OCI-LY1 (cell line): Measurements from ENCODE around the gene C3orf49.

Source experiments
- H2AFZ ChIP-seq: fragments of 200-600 bp; sonication (generic), shearing (Covaris generic); 2 replicates; pipeline ENCODE4 v1.6.0; 2014; ENCODE audit warnings: antibody characterized with exemption, mild to moderate bottlenecking, low read length
- H3F3A ChIP-seq: fragments of 200-600 bp; sonication (generic), shearing (Covaris generic); 2 replicates; pipeline ENCODE4 v1.6.0; 2014; ENCODE audit warnings: mild to moderate bottlenecking, antibody characterized with exemption, low read length, moderate library complexity; ENCODE audit not compliant: insufficient read depth
- H3K27ac ChIP-seq: fragments of 200-600 bp; sonication (generic); 2 replicates; pipeline ENCODE4 v1.5.1; 2014; ENCODE audit warnings: low read length, mixed run types, mild to moderate bottlenecking, low read depth; ENCODE audit not compliant: poor library complexity, severe bottlenecking
- H3K27me3 ChIP-seq: fragments of 200-600 bp; sonication (generic); 2 replicates; pipeline ENCODE4 v1.6.0; 2014; ENCODE audit warnings: antibody characterized with exemption, mild to moderate bottlenecking, low read length, moderate library complexity; ENCODE audit not compliant: insufficient read depth
- H3K36me3 ChIP-seq: fragments of 200-600 bp; sonication (generic); 2 replicates; pipeline ENCODE4 v1.6.1; 2014; ENCODE audit warnings: mild to moderate bottlenecking, antibody characterized with exemption, low read length, moderate library complexity, mixed read lengths; ENCODE audit not compliant: insufficient read depth
- H3K4me1 ChIP-seq: fragments of 200-600 bp; sonication (generic); 2 replicates; pipeline ENCODE4 v1.5.1; 2014; ENCODE audit warnings: mild to moderate bottlenecking, low read length, moderate library complexity; ENCODE audit not compliant: insufficient read depth, severe bottlenecking
- H3K4me2 ChIP-seq: fragments of 200-600 bp; sonication (generic), shearing (Covaris generic); 2 replicates; pipeline ENCODE4 v1.6.1; 2014; ENCODE audit warnings: low read length
- H3K4me3 ChIP-seq: fragments of 200-600 bp; sonication (generic); 2 replicates; pipeline ENCODE4 v1.5.1; 2014; ENCODE audit warnings: low read length, low read depth, mild to moderate bottlenecking, mixed read lengths; ENCODE audit not compliant: poor library complexity, severe bottlenecking
- H3K79me2 ChIP-seq: fragments of 200-600 bp; shearing (Covaris generic); 2 replicates; pipeline ENCODE4 v1.6.1; 2016; ENCODE audit warnings: mixed run types, low read length, mixed read lengths; ENCODE audit not compliant: insufficient read depth
- H3K9ac ChIP-seq: fragments of 200-600 bp; sonication (generic), shearing (Covaris generic); 2 replicates; pipeline ENCODE4 v1.6.1; 2014; ENCODE audit warnings: mild to moderate bottlenecking, low read length, mixed read lengths
- H3K9me2 ChIP-seq: fragments of 200-600 bp; sonication (generic), shearing (Covaris generic); 2 replicates; pipeline ENCODE4 v1.6.1; 2014; ENCODE audit warnings: low read depth, mild to moderate bottlenecking, low read length, mixed read lengths
- H3K9me3 ChIP-seq: fragments of 200-600 bp; shearing (Covaris generic); 2 replicates; pipeline ENCODE4 v1.6.1; 2014; ENCODE audit warnings: low read length, mixed read lengths
- H4K20me1 ChIP-seq: fragments of 200-600 bp; sonication (generic), shearing (Covaris generic); 2 replicates; pipeline ENCODE4 v1.6.0; 2016; ENCODE audit warnings: mild to moderate bottlenecking, low read length; ENCODE audit not compliant: insufficient read depth
- EZH2 ChIP-seq: fragments of 200-600 bp; sonication (generic), shearing (Covaris generic); IDR thresholded peaks from 2 replicates; pipeline ENCODE4 v1.8.0; 2017; ENCODE audit warnings: borderline replicate concordance, mixed run types, mild to moderate bottlenecking, antibody characterized with exemption, low read length, moderate library complexity, mixed read lengths
- TF ChIP-seq, protein P1 (sequence below): fragments of 200-600 bp; sonication (generic), shearing (Covaris generic); IDR thresholded peaks from 2 replicates; pipeline ENCODE4 v1.5.1; 2017; ENCODE audit warnings: mild to moderate bottlenecking, antibody characterized with exemption, low read length, moderate library complexity, mixed read lengths

Gene C3orf49

DNA sequence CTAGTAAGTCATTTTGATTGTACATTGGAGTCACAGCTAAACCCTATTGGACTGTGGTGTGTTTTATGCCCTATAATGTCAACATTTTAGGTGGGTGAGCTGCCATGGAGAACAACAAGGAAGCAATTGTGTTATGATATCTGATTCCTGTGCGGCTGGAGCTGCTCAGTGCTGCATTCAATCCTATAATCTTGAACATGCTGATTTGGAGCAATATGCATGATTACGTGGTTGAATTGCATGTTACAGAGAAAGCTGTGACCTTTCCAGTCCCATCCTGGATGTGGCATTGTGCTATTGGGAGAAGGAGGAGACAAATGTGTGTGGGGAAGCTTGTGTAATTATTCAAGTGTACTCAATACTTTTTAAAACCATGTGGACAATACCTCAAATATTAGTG lies 20.1 kb upstream of the C3orf49 start:
- no peak overlapping the region for H3K4me2 ChIP-seq
- H3K4me1 ChIP-seq: no peaks in the 10 kb centered on the region
- H3F3A ChIP-seq: no peaks in the 10 kb centered on the region
- H3K79me2 ChIP-seq: no peaks in the 10 kb centered on the region
- TF ChIP-seq EZH2: no peak
- TF ChIP-seq, protein P1, sequence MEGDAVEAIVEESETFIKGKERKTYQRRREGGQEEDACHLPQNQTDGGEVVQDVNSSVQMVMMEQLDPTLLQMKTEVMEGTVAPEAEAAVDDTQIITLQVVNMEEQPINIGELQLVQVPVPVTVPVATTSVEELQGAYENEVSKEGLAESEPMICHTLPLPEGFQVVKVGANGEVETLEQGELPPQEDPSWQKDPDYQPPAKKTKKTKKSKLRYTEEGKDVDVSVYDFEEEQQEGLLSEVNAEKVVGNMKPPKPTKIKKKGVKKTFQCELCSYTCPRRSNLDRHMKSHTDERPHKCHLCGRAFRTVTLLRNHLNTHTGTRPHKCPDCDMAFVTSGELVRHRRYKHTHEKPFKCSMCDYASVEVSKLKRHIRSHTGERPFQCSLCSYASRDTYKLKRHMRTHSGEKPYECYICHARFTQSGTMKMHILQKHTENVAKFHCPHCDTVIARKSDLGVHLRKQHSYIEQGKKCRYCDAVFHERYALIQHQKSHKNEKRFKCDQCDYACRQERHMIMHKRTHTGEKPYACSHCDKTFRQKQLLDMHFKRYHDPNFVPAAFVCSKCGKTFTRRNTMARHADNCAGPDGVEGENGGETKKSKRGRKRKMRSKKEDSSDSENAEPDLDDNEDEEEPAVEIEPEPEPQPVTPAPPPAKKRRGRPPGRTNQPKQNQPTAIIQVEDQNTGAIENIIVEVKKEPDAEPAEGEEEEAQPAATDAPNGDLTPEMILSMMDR: no peak
- H2AFZ ChIP-seq: no peak overlapping the region
- H3K9me3 ChIP-seq: no peaks in the 10 kb centered on the region
- H3K27ac ChIP-seq: no peak overlapping the region
- no peak overlapping the region for H3K4me3 ChIP-seq
- no peak overlapping the region for H3K9ac ChIP-seq
- H3K36me3 ChIP-seq: no peaks in the 10 kb centered on the region
- no peaks in the 10 kb centered on the region for H3K27me3 ChIP-seq
- H4K20me1 ChIP-seq: no peaks in the 10 kb centered on the region
- no peaks in the 10 kb centered on the region for H3K9me2 ChIP-seq

DNA sequence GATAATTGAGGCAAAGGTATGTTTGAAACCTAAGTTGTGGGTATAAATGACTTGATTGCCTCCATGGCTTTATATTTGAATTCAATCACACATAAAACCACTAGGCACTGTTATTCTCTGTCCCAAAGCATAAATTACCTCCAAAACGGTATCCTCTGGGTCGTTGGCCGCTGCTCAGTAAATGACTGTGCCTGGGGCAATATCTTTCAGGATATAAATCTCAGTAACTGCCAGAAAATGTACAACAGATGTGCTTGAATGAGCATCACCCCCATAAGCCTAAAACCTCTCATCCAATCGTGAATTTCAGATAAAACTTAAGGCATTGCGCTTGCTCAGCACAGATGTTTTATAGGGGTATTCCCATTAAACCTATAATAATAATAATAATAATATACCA lies 19.0 kb upstream of the C3orf49 start:
- no peaks in the 10 kb centered on the region for H3K36me3 ChIP-seq
- H3K9me3 ChIP-seq: no peaks in the 10 kb centered on the region
- no peak overlapping the region for H3K4me3 ChIP-seq
- H3K9me2 ChIP-seq: no peaks in the 10 kb centered on the region
- H3K4me1 ChIP-seq: no peaks in the 10 kb centered on the region
- no peaks in the 10 kb centered on the region for H3F3A ChIP-seq
- no peak overlapping the region for H2AFZ ChIP-seq
- H3K4me2 ChIP-seq: no peak overlapping the region
- no peaks in the 10 kb centered on the region for H3K27me3 ChIP-seq
- no peaks in the 10 kb centered on the region for H3K79me2 ChIP-seq
- H3K27ac ChIP-seq: no peak overlapping the region
- H3K9ac ChIP-seq: no peak overlapping the region
- H4K20me1 ChIP-seq: no peaks in the 10 kb centered on the region
- TF ChIP-seq, protein P1: no peak
- no peak for TF ChIP-seq EZH2

DNA sequence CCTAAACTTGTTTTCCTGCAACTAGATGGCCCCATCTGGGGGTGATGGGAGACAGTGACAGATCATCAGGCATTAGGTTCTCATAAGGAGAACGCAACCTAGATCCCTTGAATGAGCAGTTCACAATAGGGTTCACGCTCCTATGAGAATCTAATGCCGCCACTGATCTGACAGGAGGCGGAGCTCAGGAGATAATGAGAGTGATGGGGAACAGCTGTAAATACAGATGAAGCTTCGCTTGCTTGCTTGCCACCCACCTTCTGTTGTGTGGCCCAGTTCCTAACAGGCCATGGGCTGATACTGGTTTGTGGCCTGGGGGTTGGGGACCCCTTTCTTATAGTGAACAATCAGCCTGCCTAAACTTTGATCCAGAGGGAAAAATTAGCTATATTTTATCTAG lies 15.2 kb upstream of the C3orf49 start:
- H3K9ac ChIP-seq: no peak overlapping the region
- no peaks in the 10 kb centered on the region for H3K9me2 ChIP-seq
- no peak overlapping the region for H3K4me3 ChIP-seq
- H3K9me3 ChIP-seq: no peaks in the 10 kb centered on the region
- no peak overlapping the region for H2AFZ ChIP-seq
- H3K4me2 ChIP-seq: no peak overlapping the region
- no peaks in the 10 kb centered on the region for H3K36me3 ChIP-seq
- TF ChIP-seq EZH2: no peak
- TF ChIP-seq, protein P1: no peak
- H3K27ac ChIP-seq: no peak overlapping the region
- H3K27me3 ChIP-seq: no peaks in the 10 kb centered on the region
- H3K79me2 ChIP-seq: no peaks in the 10 kb centered on the region
- no peaks in the 10 kb centered on the region for H3F3A ChIP-seq
- no peaks in the 10 kb centered on the region for H3K4me1 ChIP-seq
- no peaks in the 10 kb centered on the region for H4K20me1 ChIP-seq
